Esophagus (tissue), 2 donors: Measurements from ENCODE around the gene ENDOV. TPM values are rescaled to one million over a fixed set of nuclear protein-coding genes. Genes with fewer than 3 reads are reported as not detected.

Experiments
- H3K27ac ChIP-seq, 2 donors: one replicate each; pipeline ENCODE4 v1.5.1; 2013; ENCODE audit warnings: low read depth in 2 of 2, mild to moderate bottlenecking in 2 of 2, inconsistent platforms in 1 of 2, low read length in 1 of 2, moderate library complexity in 1 of 2
- H3K27me3 ChIP-seq, 2 donors: one replicate each; pipeline ENCODE4 v1.6.1; 2013; ENCODE audit warnings: low read length in 2 of 2, control low read depth in 1 of 2, mild to moderate bottlenecking in 1 of 2; ENCODE audit not compliant: insufficient read depth in 2 of 2, control insufficient read depth in 1 of 2
- H3K36me3 ChIP-seq, 2 donors: one replicate each; pipeline ENCODE4 v1.6.1; 2013; ENCODE audit warnings: low read length in 1 of 2; ENCODE audit not compliant: control insufficient read depth in 2 of 2, insufficient read depth in 2 of 2
- H3K4me1 ChIP-seq, 2 donors: one replicate each; pipeline ENCODE4 v1.6.1; 2013; ENCODE audit warnings: low read length in 1 of 2; ENCODE audit not compliant: control insufficient read depth in 2 of 2, insufficient read depth in 2 of 2
- H3K4me3 ChIP-seq, 2 donors: one replicate each; pipeline ENCODE4 v1.5.1; 2013; ENCODE audit warnings: low read length in 2 of 2, mild to moderate bottlenecking in 2 of 2, low read depth in 1 of 2, moderate library complexity in 1 of 2
- H3K9me3 ChIP-seq, 2 donors: one replicate each; pipeline ENCODE4 v1.6.1; 2013; ENCODE audit warnings: mild to moderate bottlenecking in 2 of 2, low read depth in 1 of 2, low read length in 1 of 2, moderate library complexity in 1 of 2; ENCODE audit not compliant: control insufficient read depth in 2 of 2, insufficient read depth in 1 of 2
- WGBS, 2 donors: extraction: QIAGEN DNeasy Blood & Tissue Kit; methylation state at CpG; one replicate each; pipeline ENCODE4 v1.1.7; 2013; 5-methylcytosine and 5-hydroxymethylcytosine counted together
- polyA plus RNA-seq, 2 donors: library from polyadenylated mRNA; stranded (reverse); fragments of 200-250 nt; gene quantifications; one replicate each; pipeline ENCODE4 v1.2.3, GENCODE V29; 2013
- donor health status: healthy with polysubstance abuse.
- donor health status: Bipolar disorder and iron deficiency.

ENDOV gene
- polyA plus RNA-seq, 2 donors: 10.8 to 11.9 TPM

DNA sequence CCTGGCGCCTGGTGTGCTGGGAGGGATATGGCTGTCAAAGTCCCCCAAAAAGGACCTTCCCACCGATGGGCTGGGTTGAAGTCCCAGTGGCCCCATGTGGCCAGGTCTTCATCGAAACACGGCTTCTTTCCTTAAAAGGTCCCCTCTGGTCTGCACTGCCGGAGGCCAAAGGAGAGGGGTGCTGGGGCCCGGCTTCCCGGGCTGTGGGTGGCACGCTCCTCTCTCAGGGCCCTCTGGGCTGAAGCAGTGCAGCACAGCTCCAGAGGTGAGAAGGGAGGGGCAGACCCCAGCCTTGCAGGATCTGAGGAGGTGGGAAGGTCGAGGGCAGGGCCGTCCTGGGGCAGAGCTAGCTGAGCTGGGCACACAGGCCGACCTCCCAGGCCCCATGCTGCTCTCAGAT, 54.7 kb downstream of the ENDOV start:
- Histone ChIP-seq H3K9me3 (no peaks in the 10 kb centered on the region), H3K4me3 (no peak overlapping the region), H3K36me3 (no peaks in the 10 kb centered on the region), H3K27me3 (peaks cover 6 to 13% of the 10 kb centered on the region in 2 donors), H3K27ac (no peak overlapping the region), H3K4me1 (no peaks in the 10 kb centered on the region)
- WGBS, 2 donors: 75 to 79% methylated on average over 11 of the region's 11 CpGs

DNA sequence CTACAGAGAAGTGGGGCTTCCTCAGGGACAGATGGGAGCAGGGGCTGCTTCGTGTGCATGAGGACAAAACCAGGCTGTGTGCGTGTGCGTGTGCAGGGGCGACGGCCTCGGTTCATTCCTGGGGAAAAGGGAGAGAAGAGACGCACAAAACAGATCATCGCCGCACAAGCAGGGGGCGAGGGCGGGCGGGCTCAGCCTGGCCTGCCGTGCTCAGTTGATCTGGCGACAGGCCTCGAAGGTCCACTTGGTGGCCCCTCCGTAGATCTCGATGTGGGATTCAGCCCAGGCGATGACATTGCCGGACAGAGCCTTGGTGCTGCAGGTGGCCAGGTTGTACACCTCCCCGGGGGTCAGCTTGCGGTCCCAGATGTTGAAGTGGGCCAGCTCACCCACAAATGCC, 55.6 kb downstream of the ENDOV start:
- WGBS, 2 donors: 82 to 84% methylated on average over 21 of the region's 21 CpGs
- Histone ChIP-seq H3K27me3 (peaks cover 6 to 22% of the 10 kb centered on the region in 2 donors), H3K9me3 (no peaks in the 10 kb centered on the region), H3K36me3 (peaks cover 0 to 2% of the 10 kb centered on the region in 2 donors), H3K4me3 (no peak overlapping the region), H3K27ac (no peak overlapping the region), H3K4me1 (peaks cover 4 to 7% of the 10 kb centered on the region in 2 donors)

DNA sequence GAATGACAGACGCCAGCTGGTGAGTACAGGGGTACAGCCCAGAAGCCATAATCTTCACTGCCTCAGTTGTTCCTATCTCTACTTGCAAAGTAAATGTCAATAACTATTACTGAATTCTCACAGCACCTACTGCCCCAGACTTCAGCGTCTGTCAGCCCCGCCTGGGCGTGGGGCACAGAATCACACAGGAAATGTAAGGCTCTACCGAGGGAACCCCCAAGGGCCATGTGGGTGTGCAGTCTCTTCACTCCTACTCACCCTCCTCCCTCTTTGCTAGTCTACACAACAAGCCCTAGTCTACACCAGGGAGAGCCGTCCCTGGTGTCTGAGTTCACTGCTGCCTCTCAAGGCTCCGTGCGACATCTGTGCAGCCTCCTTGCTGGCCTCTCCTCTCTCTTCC, 57.0 kb downstream of the ENDOV start:
- Histone ChIP-seq H3K9me3 (no peaks in the 10 kb centered on the region), H3K36me3 (peaks cover 0 to 2% of the 10 kb centered on the region in 2 donors), H3K27ac (no peak overlapping the region), H3K4me3 (no peak overlapping the region), H3K27me3 (peaks cover 6 to 32% of the 10 kb centered on the region in 2 donors), H3K4me1 (peaks cover 8 to 17% of the 10 kb centered on the region in 2 donors)
- WGBS, 2 donors: 73% methylated on average over 8 of the region's 8 CpGs

DNA sequence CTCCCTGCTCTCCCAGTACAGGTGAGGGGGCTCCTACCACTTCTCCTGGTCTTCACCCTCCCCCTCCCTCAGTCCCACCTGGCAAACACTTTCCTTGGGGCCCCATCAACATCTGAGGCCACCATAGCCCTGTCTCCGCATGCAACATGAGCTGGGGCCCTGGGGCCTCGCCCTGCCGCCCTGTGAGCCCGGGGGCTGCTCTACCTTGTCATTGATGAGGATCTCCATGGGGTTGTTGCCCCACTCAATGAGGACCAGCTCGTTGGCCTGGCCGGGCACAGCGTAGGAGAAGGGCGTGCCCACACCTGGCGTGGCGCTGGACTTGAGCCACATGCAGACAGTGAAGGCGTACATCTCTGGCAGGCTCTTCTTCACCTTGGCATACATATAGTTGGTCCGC, 58.0 kb downstream of the ENDOV start:
- no peak overlapping the region for H3K27ac ChIP-seq
- H3K4me3 ChIP-seq: no peak overlapping the region
- peaks cover 14 to 17% of the 10 kb centered on the region in 2 donors for H3K4me1 ChIP-seq
- H3K27me3 ChIP-seq: peaks cover 6 to 42% of the 10 kb centered on the region in 2 donors
- peaks cover 0 to 2% of the 10 kb centered on the region in 2 donors for H3K36me3 ChIP-seq
- H3K9me3 ChIP-seq: no peaks in the 10 kb centered on the region
- 75 to 80% methylated on average over 12 of the region's 12 CpGs for WGBS, 2 donors

DNA sequence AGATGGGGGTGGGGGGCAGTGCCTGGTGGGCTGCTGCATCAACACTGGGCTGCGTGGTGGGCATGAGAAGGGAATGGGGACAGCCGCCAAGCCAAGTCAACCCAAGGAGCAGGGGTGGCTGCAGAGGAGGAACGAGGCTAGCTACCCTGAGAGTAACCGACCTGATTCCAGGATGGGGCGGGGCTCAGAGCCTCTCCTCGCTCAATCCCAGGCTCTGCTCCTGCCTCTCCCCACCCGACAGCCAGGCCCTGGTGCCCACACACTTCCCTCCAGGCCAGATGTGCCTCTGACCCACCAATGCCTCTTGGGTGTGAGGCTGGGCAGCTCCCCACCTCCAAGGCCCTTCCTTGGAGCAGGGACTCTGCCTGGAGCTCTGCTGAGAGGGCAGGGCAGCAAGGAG, 58.7 kb downstream of the ENDOV start:
- Histone ChIP-seq H3K27ac (no peak overlapping the region), H3K36me3 (peaks cover 0 to 2% of the 10 kb centered on the region in 2 donors), H3K27me3 (peaks cover 0 to 43% of the 10 kb centered on the region in 2 donors), H3K4me1 (peaks cover 20 to 21% of the 10 kb centered on the region in 2 donors), H3K9me3 (no peaks in the 10 kb centered on the region), H3K4me3 (no peak overlapping the region)
- 51 to 62% methylated on average over 7 of the region's 7 CpGs for WGBS, 2 donors

DNA sequence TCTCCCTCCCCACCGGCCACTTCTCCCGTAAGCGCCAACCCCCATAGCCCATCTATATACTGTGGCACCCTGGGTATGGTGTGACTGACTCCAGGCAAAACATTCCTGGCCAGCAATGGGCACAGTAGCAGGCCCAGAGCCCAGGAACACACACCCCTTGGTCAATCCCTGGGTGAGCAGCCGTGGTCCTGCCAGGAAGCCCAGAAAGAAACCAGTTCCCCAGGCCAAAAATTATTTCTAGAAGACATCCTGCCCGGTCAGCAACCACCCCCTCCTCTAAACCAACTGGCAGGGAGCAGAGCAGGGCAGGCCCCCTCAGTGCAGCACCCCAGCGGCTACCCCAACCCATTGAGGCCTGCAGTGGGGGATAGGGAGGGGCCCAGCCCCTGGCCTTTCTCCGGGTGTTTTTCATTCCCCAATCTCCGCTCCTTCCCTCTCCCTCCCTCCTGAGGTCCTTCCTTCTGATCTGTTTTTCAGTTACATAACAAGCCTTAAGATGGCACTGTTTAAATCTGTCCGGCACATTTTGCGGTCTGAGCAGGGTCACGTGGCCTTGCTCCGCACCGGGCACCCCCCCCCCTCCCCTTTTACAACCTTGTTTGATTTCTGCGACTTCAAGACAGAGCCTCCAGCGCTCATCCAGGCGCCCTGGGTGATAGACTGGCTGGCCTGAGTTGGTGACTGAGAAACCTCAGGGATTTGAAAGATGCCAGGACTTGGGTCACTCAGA, 59.4 kb downstream of the ENDOV start:
- H3K36me3 ChIP-seq: peaks cover 0 to 2% of the 10 kb centered on the region in 2 donors
- H3K4me1 ChIP-seq: peaks cover 20 to 21% of the 10 kb centered on the region in 2 donors
- H3K9me3 ChIP-seq: no peaks in the 10 kb centered on the region
- no peak overlapping the region for H3K27ac ChIP-seq
- no peak overlapping the region for H3K4me3 ChIP-seq
- peaks cover 0 to 46% of the 10 kb centered on the region in 2 donors for H3K27me3 ChIP-seq
- WGBS, 2 donors: 18 to 19% methylated on average over 16 of the region's 16 CpGs

DNA sequence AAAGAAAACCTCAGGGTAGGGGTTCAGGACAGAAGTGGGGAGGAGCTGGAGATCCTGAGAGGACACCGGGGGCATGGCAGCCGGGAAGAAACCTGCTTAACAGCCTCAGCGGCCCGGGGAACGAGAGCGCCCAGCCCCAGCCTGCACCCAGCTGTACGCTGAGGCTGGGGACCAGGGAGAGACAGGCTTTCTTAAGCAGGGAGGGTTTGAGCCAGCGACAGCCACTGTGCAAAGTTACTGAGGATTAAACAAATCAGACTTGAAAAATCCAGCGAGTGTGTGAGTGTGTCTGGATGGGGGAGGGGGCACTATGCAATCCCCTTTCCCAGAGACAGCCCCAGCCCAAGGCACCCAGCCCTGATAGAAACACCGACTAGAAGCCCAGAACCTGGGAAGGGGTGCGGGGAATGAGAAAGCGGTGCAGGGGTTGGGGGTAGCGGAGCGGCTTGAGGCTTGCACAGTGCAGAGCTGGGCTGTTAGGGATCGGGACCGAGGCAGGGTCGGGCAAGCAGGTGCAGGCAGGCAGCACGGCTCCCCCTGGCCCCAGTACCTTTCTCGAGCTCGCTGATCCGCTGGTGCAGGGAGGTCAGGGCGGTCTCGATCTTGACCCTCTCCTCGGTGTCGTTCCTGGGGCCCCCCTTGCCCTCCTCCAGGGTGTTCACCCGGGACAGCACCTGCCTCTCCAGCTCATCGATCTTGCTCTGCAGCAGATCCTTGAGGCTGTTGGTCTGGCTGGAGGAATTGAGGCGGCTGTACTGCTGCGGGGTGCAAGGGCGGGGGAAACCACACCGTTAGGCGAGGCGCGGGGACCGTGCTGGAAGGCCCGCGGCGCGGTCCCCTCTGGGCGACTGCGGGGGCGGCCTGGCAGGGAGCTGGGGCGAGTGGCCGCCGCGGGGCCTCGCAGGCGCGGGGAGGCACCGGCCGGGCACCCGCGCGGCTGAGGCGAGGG, 60.3 kb downstream of the ENDOV start:
- Histone ChIP-seq H3K4me1 (peaks cover 20 to 21% of the 10 kb centered on the region in 2 donors), H3K27ac (no peak overlapping the region), H3K36me3 (peaks cover 0 to 2% of the 10 kb centered on the region in 2 donors), H3K4me3 (peak overlapping the region in 1 of 2 donors; percentile 42), H3K27me3 (peaks cover 0 to 40% of the 10 kb centered on the region in 2 donors), H3K9me3 (no peaks in the 10 kb centered on the region)
- WGBS, 2 donors: 3 to 4% methylated on average over 39 to 55 of the region's 55 CpGs

DNA sequence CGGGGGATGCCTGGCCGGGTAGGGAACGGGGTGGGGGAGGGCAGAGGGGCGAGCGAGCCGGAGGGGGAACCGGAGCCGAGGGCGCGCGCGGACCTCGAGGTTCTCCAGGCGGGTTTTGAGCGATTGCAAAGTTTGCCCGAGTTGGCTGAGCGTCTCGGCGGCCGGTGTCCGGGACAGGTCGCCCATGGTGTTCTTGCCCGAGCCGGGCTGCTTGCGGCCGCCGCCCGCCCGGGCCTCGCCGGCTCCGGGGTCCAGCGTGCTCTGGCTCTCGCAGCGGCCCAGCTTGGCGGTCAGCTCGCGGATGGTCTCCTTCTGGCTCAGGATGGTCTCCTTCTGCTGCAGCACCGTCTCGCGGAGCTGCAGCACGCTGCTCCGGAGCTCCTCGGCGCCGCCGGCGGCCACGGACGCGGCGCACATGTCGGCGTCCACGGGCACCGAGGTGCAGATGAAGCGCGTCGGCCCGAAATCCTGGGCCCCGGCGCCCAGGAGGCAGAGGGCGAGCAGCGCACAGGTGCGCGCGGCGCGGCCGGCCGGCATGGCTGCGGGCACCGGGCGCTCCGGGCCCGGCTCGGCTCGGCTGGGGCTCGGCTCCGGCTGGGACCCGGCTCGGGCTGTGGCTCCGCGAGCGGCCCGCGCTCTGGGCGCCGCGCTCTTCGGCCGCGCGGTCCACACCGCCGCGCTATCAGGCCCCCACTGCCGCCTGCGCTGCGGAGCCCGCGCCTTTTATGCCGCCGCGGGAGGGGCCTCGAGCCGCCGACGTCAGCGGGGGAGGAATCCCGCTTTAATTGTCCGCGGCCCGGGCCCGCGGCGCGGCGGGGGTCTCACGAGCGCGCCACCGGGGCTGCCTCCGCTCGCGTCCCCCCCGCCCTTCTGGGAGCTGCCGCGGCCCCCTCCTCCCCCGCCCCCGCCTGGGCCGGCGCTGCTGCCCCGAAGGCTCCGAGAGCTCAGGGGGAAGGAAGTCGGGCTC, 61.2 kb downstream of the ENDOV start, which contains the start of gene NPTX1:
Gene NPTX1 (minus strand): TSS at position 698 of the 967 bp plus-strand sequence. CDS start 161 bp downstream, at position 537.
- WGBS, 2 donors: 1% methylated on average over 108 to 136 of the region's 136 CpGs
- H3K27me3 ChIP-seq: peaks cover 0 to 47% of the 10 kb centered on the region in 2 donors

More for the DNA sequence above, 61.2 kb downstream of the ENDOV start, which contains the start of gene NPTX1:
- Histone ChIP-seq H3K4me1 (peaks cover 20 to 21% of the 10 kb centered on the region in 2 donors), H3K4me3 (peak within 1 kb of the TSS in 1 of 2 donors; percentile 42), H3K36me3 (peaks cover 0 to 2% of the 10 kb centered on the region in 2 donors), H3K9me3 (no peaks in the 10 kb centered on the region), H3K27ac (no peak within 1 kb of the TSS)
